Activated CD4-positive, alpha-beta T cell treated with anti-CD3 and anti-CD28 coated beads, Interleukin-2, Interleukin-4, amounts not matched to agents 100 ng/mL and 50 ng/mL, durations not matched to agents 16 hours and 8 hours (primary cell): ENCODE data around the gene KLF7.

Experiments
- DNase-seq: peaks from one replicate; pipeline ENCODE4 v3.0.0-alpha.2; 2020; ENCODE audit warnings: low spot score

KLF7 gene

GRCh38 chr2:207165121-207166038 is at the start of gene KLF7:
KLF7 (minus strand) TSS chr2:207165948; CDS start chr2:207165568, 380 bp downstream.
- no peak for DNase-seq

DNA sequence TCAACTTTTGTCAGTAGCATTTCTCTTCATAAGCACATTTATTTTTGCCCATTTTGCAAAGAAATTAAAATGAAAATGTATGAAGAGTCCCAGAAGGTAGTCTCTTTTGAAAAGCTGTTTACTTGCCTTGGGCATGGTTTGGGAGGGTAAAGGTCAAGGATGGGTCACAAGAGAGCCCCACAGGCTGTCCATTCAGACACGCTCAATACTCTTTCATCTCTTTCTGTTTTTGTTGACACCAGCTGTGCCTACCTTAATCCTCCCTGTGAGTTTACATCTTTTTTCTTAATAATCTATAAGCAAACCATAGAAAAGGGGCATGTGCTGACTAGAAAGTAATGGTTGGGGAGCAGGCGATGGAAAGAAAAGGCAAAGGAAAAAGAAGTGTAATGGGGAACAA is 49.6 kb upstream of the KLF7 start:
- no peak for DNase-seq

DNA sequence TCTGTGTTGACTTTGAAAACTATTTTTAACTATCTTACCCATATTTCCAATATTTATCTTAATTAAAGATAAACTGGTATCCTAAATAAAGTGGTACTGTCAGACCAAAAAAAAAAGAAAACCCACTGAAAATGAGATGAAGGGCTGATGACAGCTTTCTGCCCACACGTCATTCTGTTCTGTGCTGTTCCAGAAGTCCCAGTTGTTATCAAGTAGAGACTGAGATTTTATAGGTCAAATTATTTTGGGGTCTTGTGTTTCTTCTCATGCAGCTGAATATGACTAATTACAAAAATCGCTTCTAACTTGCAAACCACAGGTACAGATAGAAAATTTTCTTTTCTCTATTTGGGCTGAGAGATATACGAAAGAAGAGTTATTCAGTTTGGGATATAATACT is 48.7 kb upstream of the KLF7 start:
- DNase-seq, result no peak

DNA sequence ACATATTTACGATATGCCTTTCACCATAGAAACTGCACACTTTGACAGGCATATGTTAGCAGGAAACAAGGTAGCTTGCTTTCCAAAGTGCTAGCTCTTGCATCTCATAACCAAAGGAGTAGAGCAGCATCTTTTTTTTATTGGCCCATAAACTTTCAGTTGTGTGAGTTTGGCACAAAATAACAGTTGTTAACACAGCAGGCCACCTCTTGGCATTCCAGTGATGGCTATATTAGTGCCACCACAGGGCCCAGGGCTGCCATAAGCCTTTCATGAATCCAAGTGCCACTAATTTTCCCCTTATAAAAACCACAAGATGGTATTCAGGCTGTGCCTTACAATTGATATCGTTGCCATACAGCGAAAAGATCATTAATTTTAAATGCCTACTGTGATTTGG is 40.3 kb upstream of the KLF7 start:
- DNase-seq, result no peak

DNA sequence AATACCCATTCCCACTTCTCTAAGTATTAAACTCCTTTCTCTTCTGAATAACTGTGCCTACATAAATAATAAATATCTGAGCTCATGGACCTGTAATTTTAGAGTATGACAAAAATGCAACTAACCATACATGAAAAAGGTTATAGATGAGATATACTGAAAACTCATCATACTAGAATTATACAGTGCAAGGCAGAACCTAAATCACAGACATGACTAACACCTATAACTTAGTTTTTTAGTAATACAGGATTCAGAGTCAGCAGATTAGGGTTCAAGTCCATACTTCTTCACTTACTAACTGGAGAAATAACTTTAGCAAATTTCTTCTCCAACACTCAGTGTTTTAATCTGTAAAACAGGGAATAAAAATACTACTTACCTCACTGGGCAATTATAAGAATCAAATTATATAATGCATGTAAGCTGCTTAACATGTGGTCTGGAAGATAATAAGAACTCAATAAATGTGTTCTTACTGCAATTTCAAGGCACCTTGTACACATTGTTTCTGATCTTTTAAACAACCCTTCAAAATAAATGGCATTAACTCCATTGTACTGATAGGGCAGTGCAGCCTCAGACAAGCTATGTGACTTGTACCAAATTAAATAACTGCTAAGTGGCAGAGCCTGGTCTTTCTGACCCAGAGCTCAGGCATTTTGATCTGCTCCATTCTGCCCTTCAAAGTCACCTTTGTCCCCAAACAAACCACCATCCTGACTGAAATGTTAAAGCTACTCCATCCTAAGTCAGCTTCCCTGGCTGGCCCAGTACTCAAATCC is 39.6 kb upstream of the KLF7 start:
- DNase-seq, result no peak

DNA sequence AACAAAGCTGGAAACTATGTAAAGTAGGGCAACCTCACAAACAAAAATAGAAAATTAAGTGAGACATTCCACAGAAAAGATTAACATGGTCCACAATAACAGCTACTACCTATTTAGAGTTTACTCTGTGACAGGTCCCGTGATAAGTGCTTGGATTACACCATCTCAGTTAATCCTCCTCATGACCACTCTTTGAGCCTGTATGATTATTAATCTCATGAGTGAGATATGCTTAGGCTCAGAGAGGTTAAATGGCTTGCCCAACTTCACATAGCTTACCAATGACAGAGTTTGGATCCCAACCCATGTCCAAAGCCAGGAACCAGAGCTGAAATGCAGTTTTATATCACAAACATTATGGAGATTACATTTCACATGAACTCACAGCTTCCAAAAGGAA is 37.3 kb upstream of the KLF7 start:
- DNase-seq, result no peak

- no peak for DNase-seq
Observed at GRCh38 chr2:207202645-207203044, 36.9 kb upstream of the KLF7 start.

- DNase-seq, result no peak
Observed at GRCh38 chr2:207201416-207201815, 35.7 kb upstream of the KLF7 start.

- no peak for DNase-seq
Observed at GRCh38 chr2:207200136-207200535, 34.4 kb upstream of the KLF7 start.

DNA sequence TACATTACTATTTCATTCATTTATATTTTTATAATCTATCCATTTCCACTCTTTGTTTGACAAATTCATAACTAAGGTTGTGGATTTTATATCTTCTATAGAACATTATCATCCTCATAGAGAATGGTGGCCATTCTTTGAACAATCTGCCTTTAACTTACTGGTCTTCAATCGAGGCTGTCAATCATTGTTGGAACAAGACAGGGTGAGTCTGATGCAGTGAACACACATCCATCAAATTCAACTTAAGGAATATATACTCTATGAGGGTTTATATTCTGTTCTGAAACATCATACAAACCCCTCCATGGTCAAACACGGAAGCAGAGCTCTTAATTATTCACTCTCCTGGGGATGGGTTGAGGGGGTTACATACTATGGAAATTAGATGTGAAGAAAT is 28.3 kb upstream of the KLF7 start:
- no peak for DNase-seq

GRCh38 chr2:207188626-207189419 is 23.1 kb upstream of the KLF7 start:
- DNase-seq, result no peak

DNA sequence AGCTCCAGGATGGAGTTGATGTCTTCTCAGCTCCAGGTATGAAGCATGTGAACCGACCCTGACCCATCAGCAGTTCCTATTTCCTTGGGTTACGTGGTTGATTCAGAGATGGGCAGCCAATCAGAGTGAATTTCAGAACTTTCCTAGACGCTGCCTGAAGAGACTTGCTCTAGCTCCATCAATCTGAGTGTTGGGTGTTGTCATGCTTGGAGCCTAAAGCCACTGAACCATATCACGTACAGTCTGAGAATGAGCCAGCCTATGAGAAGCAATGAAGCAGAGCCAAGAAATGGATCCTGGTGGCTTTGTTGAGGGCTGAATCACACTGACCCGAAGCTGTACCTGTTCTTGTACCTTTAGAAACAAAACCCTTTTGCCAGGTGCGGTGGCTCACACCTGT is 19.6 kb upstream of the KLF7 start:
- DNase-seq, result no peak

GRCh38 chr2:207184768-207185167 is 19.0 kb upstream of the KLF7 start:
- DNase-seq, result no peak

GRCh38 chr2:207184348-207184747 is 18.6 kb upstream of the KLF7 start:
- no peak for DNase-seq

GRCh38 chr2:207183506-207183905 is 17.8 kb upstream of the KLF7 start:
- no peak for DNase-seq

- no peak for DNase-seq
Observed at GRCh38 chr2:207182911-207183310, 17.2 kb upstream of the KLF7 start.

GRCh38 chr2:207181526-207182274 is 16.0 kb upstream of the KLF7 start:
- no peak for DNase-seq

DNA sequence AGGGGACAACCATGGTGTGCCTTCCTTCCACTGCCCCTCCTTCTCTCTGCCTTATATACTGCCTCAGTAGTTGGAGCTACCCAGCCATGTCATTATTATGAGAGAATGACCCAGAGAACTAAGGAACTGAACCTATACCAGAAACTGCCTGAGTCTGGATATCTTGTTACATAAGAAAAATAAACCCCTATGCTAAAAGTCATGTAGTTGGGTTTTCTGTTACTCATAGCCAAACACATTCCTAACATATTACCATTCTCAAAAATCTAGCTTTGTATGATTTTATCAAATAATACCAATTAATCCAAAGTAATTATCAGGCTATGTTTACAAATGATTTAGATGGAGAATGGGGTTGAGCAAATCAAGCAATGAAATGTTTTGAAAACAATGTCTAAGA is 15.0 kb upstream of the KLF7 start:
- no peak for DNase-seq

DNA sequence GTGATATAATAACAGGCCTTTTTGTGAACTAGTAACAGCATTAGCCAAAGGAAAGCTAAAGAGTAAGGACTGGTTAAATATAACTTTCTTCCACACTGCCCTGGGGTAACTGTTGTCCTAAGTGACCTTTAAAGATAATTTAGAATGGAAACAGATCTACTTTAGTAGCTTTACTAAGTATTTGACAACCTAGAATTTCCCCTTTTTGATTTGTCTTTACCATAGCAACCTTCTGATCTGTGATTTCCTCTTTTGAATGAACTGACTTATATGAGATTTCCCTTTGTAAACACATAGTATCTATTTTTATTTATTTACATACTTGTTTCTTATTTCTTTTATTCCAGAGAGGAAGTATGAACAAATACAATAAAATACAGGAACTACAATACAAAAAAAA is 10.5 kb upstream of the KLF7 start:
- DNase-seq, result no peak

GRCh38 chr2:207173641-207174040 is 7.9 kb upstream of the KLF7 start:
- no peak for DNase-seq

- no peak for DNase-seq
Observed at GRCh38 chr2:207167099-207167923, 1.6 kb upstream of the KLF7 start.
